Measurements from ENCODE around the gene CHL1. TPM values are rescaled to one million over a fixed set of nuclear protein-coding genes. Genes with fewer than 3 reads are reported as not detected.

Gene CHL1
- total and polyA plus RNA-seq, 2 of the 8 experiments (the other 6 are each of a cell fraction or from before 2014, with no cell fraction given) = 0.05 to 0.99 TPM

GRCh38 chr3:274927-275326 is 78.4 kb downstream of the CHL1 start:
- TF ChIP-seq CBX8 (IDR thresholded peaks at IDR 0.05; ENCODE audit: borderline replicate concordance, low read depth, low read length) = no peak
- no peak for TF ChIP-seq EP300 (IDR thresholded peaks at IDR 0.05; ENCODE audit: borderline replicate concordance in 1 of 2, low read depth in 2 of 2, low read length in 2 of 2)
- H3K4me2 ChIP-seq (ENCODE audit: insufficient read depth in 1 of 2, low read depth in 2 of 2, low read length in 2 of 2) = no peak overlapping the region
- no peak overlapping the region for H2BK12ac ChIP-seq (ENCODE audit: low read depth, low read length)
- H4K20me1 ChIP-seq (replicated peaks in 1 of 2; ENCODE audit: control insufficient read depth in 1 of 2, insufficient read depth in 2 of 2, low read length in 2 of 2) = no peaks in the 10 kb centered on the region
- DNase-seq (ENCODE audit: low read depth in 1 of 2, low spot score in 2 of 2) (no peak), FAIRE-seq (no peak)
- no peaks in the 10 kb centered on the region for H3K36me3 ChIP-seq (ENCODE audit: control insufficient read depth in 2 of 4, insufficient read depth in 4 of 4, low read length in 3 of 4)
- no peak overlapping the region for H4K5ac ChIP-seq (ENCODE audit: insufficient read length, low read depth, low read length)
- no peak overlapping the region for H3K4ac ChIP-seq (replicated peaks; ENCODE audit: insufficient read length, low read depth, low read length)
- H3K56ac ChIP-seq (replicated peaks; ENCODE audit: insufficient read length, low read depth, low read length) = no peak overlapping the region
- no peak overlapping the region for H3K14ac ChIP-seq (ENCODE audit: insufficient read length)
- H4K8ac ChIP-seq (ENCODE audit: extremely low read depth, insufficient read depth, low read length) = no peak overlapping the region
- no peak overlapping the region for H4K91ac ChIP-seq (replicated peaks; ENCODE audit: insufficient read length, low read length)
- no peaks in the 10 kb centered on the region for H3K27me3 ChIP-seq (replicated peaks in 1 of 4; ENCODE audit: control insufficient read depth in 3 of 4, extremely low read depth in 1 of 4, insufficient read depth in 3 of 4, low read length in 3 of 4)
- POLR2A ChIA-PET (ENCODE audit: partially characterized antibody) = no interaction called here
- H2BK120ac ChIP-seq (replicated peaks; ENCODE audit: low read depth, low read length) = no peak overlapping the region
- no peak overlapping the region for H3K4me3 ChIP-seq (ENCODE audit: extremely low read depth in 1 of 4, insufficient read depth in 2 of 4, low read depth in 3 of 4, low read length in 4 of 4)
- CTCF ChIA-PET (ENCODE audit: partially characterized antibody) = interaction anchor here (0.6 kb wide), 1 partner anchor 731 kb away, joined by 4 read pairs; no protein-coding TSS in a partner anchor
- 91% methylated on average over 2 of the region's 2 CpGs; no CpG with 5 or more reads in 1 of the 2 experiments for WGBS, 2 experiments (ENCODE audit: extremely low coverage in 1 of 2, insufficient coverage in 1 of 2, insufficient read length in 1 of 2, insufficient replicate concordance in 2 of 2, low coverage in 1 of 2, low lambda C conversion rate in 2 of 2, missing lambda C conversion rate in 1 of 2)
- H3K79me2 ChIP-seq (ENCODE audit: control insufficient read depth in 1 of 2, insufficient read depth in 2 of 2, low read length in 2 of 2) = no peaks in the 10 kb centered on the region
- H3K23ac ChIP-seq (ENCODE audit: insufficient read length) = no peak overlapping the region
- no peak overlapping the region for H2AK5ac ChIP-seq (ENCODE audit: low read depth, low read length)
- no peaks in the 10 kb centered on the region for H3K79me1 ChIP-seq (ENCODE audit: low read depth, low read length)
- no peak overlapping the region for H3K9ac ChIP-seq (replicated peaks in 1 of 4; ENCODE audit: extremely low read depth in 1 of 4, low read depth in 3 of 4, low read length in 3 of 4)
- H3K9me3 ChIP-seq (ENCODE audit: insufficient read depth in 2 of 2, low read depth in 1 of 2, low read length in 1 of 2) = no peaks in the 10 kb centered on the region
- H2BK20ac ChIP-seq (ENCODE audit: low read length) = no peak overlapping the region
- H3K27ac ChIP-seq (ENCODE audit: low read depth, low read length) = no peak overlapping the region
- no peaks in the 10 kb centered on the region for H3K4me1 ChIP-seq (replicated peaks in 1 of 4; ENCODE audit: control insufficient read depth in 3 of 4, insufficient read depth in 4 of 4, low read length in 3 of 4)
- no peak overlapping the region for H2BK5ac ChIP-seq (ENCODE audit: low read depth, low read length)
- no peaks in the 10 kb centered on the region for H3K23me2 ChIP-seq (ENCODE audit: low read depth, low read length)
- no peak overlapping the region for H2BK15ac ChIP-seq (ENCODE audit: low read length)
- no peak overlapping the region for H3K18ac ChIP-seq (ENCODE audit: extremely low read depth, low read length)
- H2AFZ ChIP-seq (ENCODE audit: low read length) = no peak overlapping the region
